Osteoblast (primary cell): ENCODE measurements around the gene TBC1D21. TPM values are rescaled to one million over a fixed set of nuclear protein-coding genes. Genes with fewer than 3 reads are reported as not detected.

Source experiments
- DNase-seq: peaks from one replicate; pipeline ENCODE4 v3.0.0; 2011; ENCODE audit warnings: low spot score, mixed read lengths; ENCODE audit not compliant: insufficient read length; ENCODE audit errors: missing footprints
- H2AFZ ChIP-seq: 2 replicates; pipeline ENCODE4 v1.6.0; 2011; ENCODE audit warnings: mild to moderate bottlenecking, low read length
- H3K27ac ChIP-seq: 2 replicates; pipeline ENCODE4 v1.5.1; 2011; ENCODE audit warnings: mild to moderate bottlenecking, low read depth, low read length, moderate library complexity
- H3K27me3 ChIP-seq: 2 replicates; pipeline ENCODE4 v1.6.0; 2012; ENCODE audit warnings: mild to moderate bottlenecking, control low read depth, inconsistent platforms, low read length, moderate library complexity; ENCODE audit not compliant: insufficient read depth
- H3K36me3 ChIP-seq: 2 replicates; pipeline ENCODE4 v1.5.1; 2011; ENCODE audit warnings: mild to moderate bottlenecking, low read length, control low read depth, moderate library complexity; ENCODE audit not compliant: insufficient read depth
- H3K4me1 ChIP-seq: 2 replicates; pipeline ENCODE4 v1.5.1; 2011; ENCODE audit warnings: mild to moderate bottlenecking, low read length, control low read depth, moderate library complexity; ENCODE audit not compliant: insufficient read depth
- H3K4me2 ChIP-seq: 2 replicates; pipeline ENCODE4 v1.6.0; 2011; ENCODE audit warnings: mild to moderate bottlenecking, low read length; ENCODE audit not compliant: insufficient read depth
- H3K4me3 ChIP-seq: fragments of 200-600 bp; sonication (generic); 3 replicates; pipeline ENCODE4 v1.5.1; 2012; ENCODE audit warnings: mild to moderate bottlenecking, low read length, inconsistent platforms; ENCODE audit not compliant: insufficient read depth
- H3K79me2 ChIP-seq: 2 replicates; pipeline ENCODE4 v1.6.0; 2012; ENCODE audit warnings: mild to moderate bottlenecking, low read length, control low read depth, inconsistent platforms; ENCODE audit not compliant: insufficient read depth
- H3K9me3 ChIP-seq: 2 replicates; pipeline ENCODE4 v1.5.1; 2011; ENCODE audit warnings: low read depth, low read length, control low read depth
- H4K20me1 ChIP-seq: 2 replicates; pipeline ENCODE4 v1.6.0; 2012; ENCODE audit warnings: mild to moderate bottlenecking, low read length, control low read depth; ENCODE audit not compliant: insufficient read depth
- total RNA-seq: library from RNA; depleted of rRNA; stranded (reverse); fragments of >200 nt; gene quantifications from 2 replicates; pipeline ENCODE4 v1.2.3, GENCODE V29; 2012
- TF ChIP-seq, protein P1 (sequence below): IDR thresholded peaks from 2 replicates; pipeline ENCODE4 v1.5.1; 2011; ENCODE audit warnings: mild to moderate bottlenecking, low read depth, low read length, moderate library complexity; ENCODE audit errors: extremely low read depth

Gene TBC1D21
- total RNA-seq, 1 donor: not detected

DNA sequence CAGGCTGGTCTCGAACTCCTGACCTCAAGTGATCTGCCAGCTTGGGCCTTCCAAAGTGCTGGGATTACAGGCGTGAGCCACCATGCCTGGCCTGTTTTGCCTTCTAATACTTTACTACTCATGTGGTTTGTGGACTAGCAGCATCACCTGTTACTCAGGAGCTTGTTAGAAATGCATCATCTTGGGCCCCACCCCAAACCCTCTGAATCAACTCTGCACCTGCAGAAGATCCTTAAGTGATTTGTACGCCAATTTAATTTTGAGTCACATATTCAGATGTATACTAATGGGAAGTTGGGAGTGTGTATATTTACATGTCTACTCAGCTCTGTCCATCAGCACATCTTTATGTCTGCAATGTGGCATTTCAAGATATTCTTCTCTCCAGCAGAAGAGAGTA is 6.1 kb downstream of the TBC1D21 start:
- TF ChIP-seq, protein P1, sequence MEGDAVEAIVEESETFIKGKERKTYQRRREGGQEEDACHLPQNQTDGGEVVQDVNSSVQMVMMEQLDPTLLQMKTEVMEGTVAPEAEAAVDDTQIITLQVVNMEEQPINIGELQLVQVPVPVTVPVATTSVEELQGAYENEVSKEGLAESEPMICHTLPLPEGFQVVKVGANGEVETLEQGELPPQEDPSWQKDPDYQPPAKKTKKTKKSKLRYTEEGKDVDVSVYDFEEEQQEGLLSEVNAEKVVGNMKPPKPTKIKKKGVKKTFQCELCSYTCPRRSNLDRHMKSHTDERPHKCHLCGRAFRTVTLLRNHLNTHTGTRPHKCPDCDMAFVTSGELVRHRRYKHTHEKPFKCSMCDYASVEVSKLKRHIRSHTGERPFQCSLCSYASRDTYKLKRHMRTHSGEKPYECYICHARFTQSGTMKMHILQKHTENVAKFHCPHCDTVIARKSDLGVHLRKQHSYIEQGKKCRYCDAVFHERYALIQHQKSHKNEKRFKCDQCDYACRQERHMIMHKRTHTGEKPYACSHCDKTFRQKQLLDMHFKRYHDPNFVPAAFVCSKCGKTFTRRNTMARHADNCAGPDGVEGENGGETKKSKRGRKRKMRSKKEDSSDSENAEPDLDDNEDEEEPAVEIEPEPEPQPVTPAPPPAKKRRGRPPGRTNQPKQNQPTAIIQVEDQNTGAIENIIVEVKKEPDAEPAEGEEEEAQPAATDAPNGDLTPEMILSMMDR: no peak
- Histone ChIP-seq H3K4me3 (no peak overlapping the region), H3K9me3 (no peaks in the 10 kb centered on the region), H3K4me2 (no peak overlapping the region), H3K27me3 (peaks cover 9% of the 10 kb centered on the region), H3K4me1 (no peaks in the 10 kb centered on the region), H2AFZ (no peak overlapping the region), H4K20me1 (no peaks in the 10 kb centered on the region), H3K27ac (no peak overlapping the region), H3K36me3 (no peaks in the 10 kb centered on the region), H3K79me2 (no peaks in the 10 kb centered on the region)
- no peak for DNase-seq

DNA sequence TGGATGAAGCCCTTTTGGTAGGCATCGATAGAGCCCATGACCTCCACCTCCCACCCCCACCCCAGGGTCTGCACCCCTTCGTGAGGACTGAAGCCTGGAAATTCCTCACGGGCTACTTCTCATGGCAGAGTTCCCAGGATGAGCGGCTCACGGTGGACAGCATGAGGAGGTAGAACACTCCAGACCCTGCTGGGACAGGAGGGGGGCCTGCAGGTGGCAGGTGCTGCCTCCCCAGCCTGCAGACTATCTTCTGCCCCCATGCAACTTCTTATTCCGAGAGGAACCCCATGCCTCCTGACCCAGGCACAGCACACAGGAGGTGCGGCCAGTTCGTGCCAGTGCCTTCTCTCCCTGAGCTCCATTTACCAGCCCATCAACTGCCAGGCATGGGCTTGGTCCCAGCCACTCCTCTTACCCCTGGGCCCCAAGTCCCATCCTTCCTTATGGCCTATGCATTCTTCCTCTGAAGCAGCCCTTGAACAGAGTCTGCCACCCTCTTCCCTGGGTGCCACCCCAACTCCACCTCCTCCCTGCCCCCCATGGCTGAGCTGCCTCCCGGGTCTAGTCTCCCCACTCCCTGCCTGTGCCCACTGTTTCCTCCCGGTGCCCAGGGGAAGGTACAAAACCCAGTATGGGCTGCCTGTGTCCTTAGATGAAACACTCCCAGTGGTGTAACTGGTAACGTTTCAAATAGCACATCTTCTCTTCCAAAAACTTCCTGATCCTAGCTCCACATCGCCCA is 8.4 kb downstream of the TBC1D21 start:
- Histone ChIP-seq H3K27me3 (peaks cover 19% of the 10 kb centered on the region), H3K79me2 (no peaks in the 10 kb centered on the region), H3K4me3 (no peak overlapping the region), H3K4me2 (no peak overlapping the region), H3K9me3 (no peaks in the 10 kb centered on the region), H3K4me1 (no peaks in the 10 kb centered on the region), H4K20me1 (no peaks in the 10 kb centered on the region), H3K36me3 (no peaks in the 10 kb centered on the region), H2AFZ (no peak overlapping the region), H3K27ac (no peak overlapping the region)
- no peak for DNase-seq
- TF ChIP-seq, protein P1: no peak

DNA sequence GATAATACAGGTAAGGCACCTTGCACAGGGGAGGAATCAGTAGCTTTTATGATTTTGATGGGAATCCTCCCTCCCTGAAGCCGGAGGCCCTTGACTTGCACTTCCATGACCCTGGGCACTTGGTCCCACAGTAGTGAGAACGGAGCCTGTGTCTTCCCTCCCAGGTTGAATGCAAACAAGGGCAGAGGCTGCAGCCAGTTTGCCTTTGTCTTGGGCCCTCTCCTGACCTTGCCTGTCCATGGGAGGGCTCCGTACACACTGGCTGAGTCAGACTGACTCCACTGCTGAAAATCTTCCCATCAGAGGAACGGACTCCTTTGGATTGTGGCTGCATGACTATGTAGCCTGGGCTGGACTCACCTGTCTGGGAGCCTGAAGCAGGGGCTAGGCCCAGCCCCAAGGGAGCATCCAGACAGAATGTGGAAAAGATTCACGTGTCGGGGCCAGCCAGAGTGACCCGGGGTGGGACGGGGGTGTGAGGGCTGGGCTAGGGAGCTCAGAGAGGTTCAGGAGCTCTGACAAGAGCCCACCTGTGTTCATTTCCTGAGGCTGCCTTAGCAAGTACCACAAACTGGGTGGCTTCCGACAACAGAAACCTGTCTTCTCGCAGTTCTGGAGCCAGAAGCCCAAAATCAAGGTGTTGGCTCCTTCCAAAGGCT is 9.5 kb downstream of the TBC1D21 start:
- no peak overlapping the region for H2AFZ ChIP-seq
- no peak overlapping the region for H3K4me3 ChIP-seq
- TF ChIP-seq, protein P1: no peak
- H3K4me1 ChIP-seq: no peaks in the 10 kb centered on the region
- no peak for DNase-seq
- H3K27me3 ChIP-seq: peaks cover 22% of the 10 kb centered on the region
- no peaks in the 10 kb centered on the region for H3K79me2 ChIP-seq
- no peaks in the 10 kb centered on the region for H3K9me3 ChIP-seq
- no peaks in the 10 kb centered on the region for H4K20me1 ChIP-seq
- H3K4me2 ChIP-seq: no peak overlapping the region
- no peak overlapping the region for H3K27ac ChIP-seq
- H3K36me3 ChIP-seq: no peaks in the 10 kb centered on the region

DNA sequence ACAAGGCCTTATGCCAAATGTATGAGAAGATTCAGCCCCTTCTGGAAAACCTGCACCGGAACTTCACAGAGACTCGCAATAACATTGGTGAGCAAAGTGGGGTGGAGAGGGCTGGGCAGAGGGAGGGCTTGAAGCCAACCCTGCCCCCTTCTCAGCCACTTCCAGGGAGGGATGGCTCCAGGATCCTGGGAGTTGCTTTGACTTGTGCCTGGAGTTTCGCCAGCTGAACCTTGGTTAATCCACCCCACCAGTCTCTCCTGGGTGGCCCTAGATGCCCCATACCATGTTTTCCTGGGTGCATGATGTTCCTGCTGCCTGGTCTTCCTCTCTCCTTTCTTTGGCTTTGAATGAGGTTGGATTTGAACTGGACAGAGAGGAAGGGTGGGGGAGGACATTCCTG is 10.8 kb downstream of the TBC1D21 start:
- no peaks in the 10 kb centered on the region for H3K4me1 ChIP-seq
- peaks cover 27% of the 10 kb centered on the region for H3K27me3 ChIP-seq
- no peak for DNase-seq
- no peaks in the 10 kb centered on the region for H3K9me3 ChIP-seq
- H3K27ac ChIP-seq: no peak overlapping the region
- H2AFZ ChIP-seq: no peak overlapping the region
- H4K20me1 ChIP-seq: no peaks in the 10 kb centered on the region
- H3K4me2 ChIP-seq: no peak overlapping the region
- H3K79me2 ChIP-seq: no peaks in the 10 kb centered on the region
- no peaks in the 10 kb centered on the region for H3K36me3 ChIP-seq
- H3K4me3 ChIP-seq: no peak overlapping the region
- TF ChIP-seq, protein P1: no peak
